Spleen (tissue), 7 donors: ENCODE measurements around the gene PTCH1.

Experiments used
- CTCF ChIP-seq, 11 experiments: fragments of 200-600 bp in 7 of 11; fragments of 450-650 bp in 4 of 11; sonication (generic) in 4 of 11; IDR thresholded peaks in 8 of 11; conservative IDR thresholded peaks in 3 of 11; 1 replicate in 7 of 11; 2 replicates in 4 of 11; pipeline versions ENCODE4 v1.4.0 to v1.8.0; 2016 to 2021; ENCODE audit warnings: antibody characterized with exemption in 11 of 11, inconsistent platforms in 4 of 11, mild to moderate bottlenecking in 1 of 11
- POLR2AphosphoS5 ChIP-seq, 3 donors: sonication (generic); formaldehyde crosslinking; IDR thresholded peaks; one replicate each; pipeline ENCODE4 v1.5.1; 2017; ENCODE audit warnings: antibody characterized with exemption in 3 of 3
- donor health status: DM: no; HTN: no; CAD: no; lungs with moderate emphysema.
- donor health status: DM: no; HTN: no; CAD: no.
- donor health status: DM: no; HTN: no; CAD: no.

DNA sequence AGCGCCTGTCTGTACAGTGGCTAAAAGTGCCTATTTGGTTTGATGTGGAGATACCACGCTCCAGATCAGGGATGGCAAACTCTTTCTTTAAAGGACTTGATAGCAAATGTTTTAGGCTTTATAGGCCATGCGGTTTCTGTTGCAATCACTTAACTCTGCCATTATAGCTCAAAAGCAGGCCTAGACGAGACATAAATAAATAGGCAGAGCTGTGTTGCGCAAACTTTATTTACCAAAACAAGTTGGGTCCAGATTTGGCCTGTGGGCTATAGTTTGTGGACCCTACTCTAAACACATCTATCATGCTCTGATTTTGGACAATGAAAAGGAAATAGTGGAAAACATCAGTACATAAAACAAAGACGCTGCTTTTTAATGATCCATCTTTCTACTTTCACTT lies 79.2 kb downstream of the PTCH1 start:
- TF ChIP-seq CTCF (IDR thresholded peaks at IDR 0.05 in 8 of 11, conservative IDR thresholded peaks at IDR 0.05 in 3 of 11) (no peak), POLR2AphosphoS5 (IDR thresholded peaks at IDR 0.05) (no peak)
